ELR (cell line): ENCODE measurements around the gene UVRAG.

ENCODE experiments used
- DNase-seq: peaks from one replicate; pipeline ENCODE4 v3.0.0-alpha.2; 2015; ENCODE audit warnings: low read depth

UVRAG gene

DNA sequence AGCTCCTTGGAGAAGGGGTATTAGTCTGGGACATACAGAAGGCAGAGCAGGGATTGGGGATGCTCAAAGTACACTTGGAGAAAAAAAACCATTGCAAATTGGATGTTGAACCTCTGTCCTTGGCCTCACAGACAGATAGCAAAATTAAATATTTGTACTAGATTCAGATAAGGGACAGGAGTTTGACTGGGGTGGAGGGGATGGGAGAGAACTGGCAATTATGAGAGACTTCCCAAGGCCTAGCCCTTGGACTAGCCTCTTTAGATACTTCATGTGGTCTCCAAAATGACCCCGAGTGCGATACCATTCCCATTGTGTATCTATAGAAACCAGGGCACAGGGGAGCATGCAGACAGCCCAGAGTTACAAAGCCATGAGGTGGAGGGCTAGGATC lies 30.9 kb upstream of the UVRAG start:
- no peak for DNase-seq

- DNase-seq: no peak
These were observed 30.5 kb upstream of the UVRAG start for GRCh38 chr11:75784506-75784905.

DNA sequence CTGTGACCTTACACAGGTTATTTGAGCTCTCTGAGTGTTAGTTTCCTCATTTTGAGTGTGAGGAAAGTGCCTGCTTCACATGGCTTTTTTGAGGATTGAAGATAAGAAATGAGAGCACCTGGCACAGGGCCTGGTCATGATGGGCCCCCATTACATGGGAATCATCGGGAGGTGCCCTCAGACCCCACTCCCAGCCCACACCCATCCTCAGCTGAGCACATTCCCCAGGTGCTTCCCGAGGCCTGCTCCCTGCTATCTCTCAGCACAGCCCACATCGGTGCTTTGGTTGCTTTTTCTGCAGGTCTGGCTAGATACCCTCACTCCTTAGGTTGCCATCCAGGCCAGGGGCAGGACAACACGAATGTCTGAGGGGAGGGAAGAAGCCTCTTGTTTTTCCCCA lies 29.8 kb upstream of the UVRAG start:
- DNase-seq: no peak

GRCh38 chr11:75786101-75786736 lies 28.8 kb upstream of the UVRAG start:
- DNase-seq: no peak

DNA sequence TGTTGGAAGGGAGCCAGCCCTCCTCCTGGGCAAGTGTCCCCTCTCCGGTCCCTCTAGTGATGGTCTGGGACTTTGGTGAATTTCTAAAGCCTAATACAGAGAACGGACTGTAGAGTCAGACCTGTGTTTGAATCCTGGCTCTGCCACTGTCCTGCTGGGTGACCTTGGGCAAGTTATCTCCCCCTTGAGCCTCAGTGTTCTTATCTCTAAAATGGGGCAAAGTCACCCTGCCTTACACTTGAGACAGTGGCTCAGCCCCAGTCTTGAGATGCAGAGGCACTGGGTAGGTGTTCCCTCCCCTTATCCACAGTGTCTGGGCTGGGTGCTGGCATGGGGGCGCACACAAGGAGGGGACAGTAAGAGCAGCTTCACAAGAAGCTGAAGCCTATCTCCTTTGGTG lies 25.5 kb upstream of the UVRAG start:
- no peak for DNase-seq

- DNase-seq: peak; percentile 61
These were observed 24.0 kb upstream of the UVRAG start for GRCh38 chr11:75790986-75791385.

GRCh38 chr11:75792127-75792731 lies 22.8 kb upstream of the UVRAG start:
- DNase-seq: no peak

DNA sequence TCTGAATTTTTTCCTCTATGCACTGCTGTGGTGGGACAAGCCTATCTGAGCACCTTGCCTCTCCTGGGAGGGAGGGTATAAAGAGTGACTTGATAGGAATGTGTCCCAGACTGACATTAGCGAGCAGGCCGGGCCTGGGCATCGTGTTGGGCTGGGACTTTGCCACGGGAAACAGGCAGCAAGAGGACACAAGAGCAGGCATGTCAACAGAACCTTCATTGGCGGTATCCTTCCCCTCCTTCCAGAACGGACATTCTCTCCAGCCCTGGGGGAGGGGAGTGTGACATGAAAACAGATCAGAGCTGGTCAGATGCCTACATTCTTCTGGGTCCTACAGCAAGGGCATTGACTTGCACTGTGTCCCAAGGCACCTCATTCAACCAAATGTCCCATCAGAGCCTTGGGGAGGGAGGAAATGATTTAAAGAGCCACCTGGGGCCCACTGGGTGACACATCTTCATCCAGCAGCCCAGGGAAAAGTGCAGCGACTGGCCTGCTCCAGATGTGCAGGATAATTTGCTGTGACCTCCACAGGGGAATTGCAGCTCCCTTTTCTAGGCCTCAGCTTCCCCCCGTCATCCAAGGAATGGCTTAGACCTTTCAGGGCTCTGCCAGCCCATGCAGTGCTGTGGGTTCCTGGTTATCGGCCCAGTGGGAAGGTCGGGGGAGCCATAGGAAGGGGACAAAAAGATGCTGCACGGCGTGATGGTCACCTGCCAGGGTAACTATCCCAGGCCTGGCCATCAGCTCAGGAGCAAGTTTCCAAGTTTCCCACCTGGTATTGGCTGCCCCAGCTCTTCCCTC lies 21.8 kb upstream of the UVRAG start:
- no peak for DNase-seq

- DNase-seq: no peak
These were observed 21.0 kb upstream of the UVRAG start for GRCh38 chr11:75793966-75794365.

DNA sequence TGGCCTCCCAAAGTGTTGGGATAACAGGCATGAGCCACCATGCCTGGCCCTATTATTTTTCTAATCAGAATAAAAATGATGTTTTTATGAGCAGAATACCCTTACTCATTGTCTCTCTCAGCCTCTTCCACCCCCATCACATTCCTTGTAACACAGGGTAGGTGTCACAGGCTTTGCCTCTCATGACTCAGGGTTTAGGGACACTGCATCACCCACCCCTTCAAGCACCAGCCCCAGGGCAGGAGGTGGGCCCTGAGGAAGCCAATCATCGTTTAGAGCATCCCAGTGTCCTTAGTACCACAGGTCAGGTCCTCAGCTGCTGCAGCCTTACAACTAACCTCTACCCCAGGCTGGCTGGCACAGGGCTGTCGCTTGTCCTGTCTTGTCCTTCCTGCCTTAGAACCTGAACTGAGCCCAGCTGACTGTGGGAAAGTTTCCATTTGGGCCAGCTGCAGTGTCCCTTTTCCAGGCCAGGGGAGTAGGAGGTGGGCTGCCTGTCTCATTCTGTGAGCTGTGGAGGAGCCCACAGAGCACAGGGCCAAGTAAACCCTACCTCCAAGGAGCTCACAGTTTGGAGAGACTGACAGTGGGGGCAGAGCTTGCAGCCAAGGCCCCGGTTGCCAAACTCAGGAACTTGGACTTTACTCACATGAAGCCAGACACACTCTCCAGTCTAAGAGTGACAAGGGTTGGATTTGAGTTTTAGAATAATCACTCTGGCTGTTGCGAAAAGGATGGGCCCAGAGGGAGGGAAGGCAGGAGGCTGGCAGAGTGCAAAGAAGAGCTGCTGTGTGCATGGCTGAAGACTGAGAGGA lies 19.5 kb upstream of the UVRAG start:
- peak; percentile 60 for DNase-seq

DNA sequence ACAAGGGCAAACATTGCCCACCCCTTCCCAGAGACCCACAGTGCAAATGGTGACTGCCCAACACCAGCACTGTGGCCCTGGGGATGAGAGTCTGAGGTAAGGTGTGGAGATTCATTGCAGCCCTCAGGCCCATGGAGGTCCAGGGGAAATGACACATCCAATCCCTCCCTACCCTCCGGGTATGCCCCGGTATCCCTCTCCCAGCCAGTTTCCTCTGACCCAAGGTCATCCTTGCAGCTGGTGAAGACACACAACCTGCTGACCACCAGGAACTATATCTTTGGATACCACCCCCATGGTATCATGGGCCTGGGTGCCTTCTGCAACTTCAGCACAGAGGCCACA lies 18.9 kb upstream of the UVRAG start:
- DNase-seq: peak; percentile 74

GRCh38 chr11:75797116-75797515 lies 17.9 kb upstream of the UVRAG start:
- no peak for DNase-seq

DNA sequence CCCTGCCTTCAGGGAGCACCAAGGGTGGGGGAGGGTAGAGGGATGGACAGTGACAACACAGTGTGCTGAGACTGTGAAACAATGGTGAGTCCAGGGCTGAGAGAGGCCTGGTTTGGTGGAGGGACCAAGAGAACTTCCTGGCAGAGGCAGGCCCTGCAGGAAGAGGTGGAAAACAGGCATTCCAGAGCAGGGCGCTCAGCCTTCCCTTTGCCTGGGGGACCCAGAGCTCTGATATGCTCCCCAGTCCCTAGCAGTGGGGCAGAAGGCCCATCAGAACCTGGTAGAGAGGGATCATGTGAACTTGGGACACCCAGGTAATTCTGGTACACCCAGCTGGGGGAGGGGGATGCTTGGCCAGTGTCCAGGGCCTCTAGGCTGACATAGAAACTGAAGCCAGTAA lies 17.2 kb upstream of the UVRAG start:
- DNase-seq: peak; percentile 77

GRCh38 chr11:75800136-75800675 lies 14.8 kb upstream of the UVRAG start:
- no peak for DNase-seq

DNA sequence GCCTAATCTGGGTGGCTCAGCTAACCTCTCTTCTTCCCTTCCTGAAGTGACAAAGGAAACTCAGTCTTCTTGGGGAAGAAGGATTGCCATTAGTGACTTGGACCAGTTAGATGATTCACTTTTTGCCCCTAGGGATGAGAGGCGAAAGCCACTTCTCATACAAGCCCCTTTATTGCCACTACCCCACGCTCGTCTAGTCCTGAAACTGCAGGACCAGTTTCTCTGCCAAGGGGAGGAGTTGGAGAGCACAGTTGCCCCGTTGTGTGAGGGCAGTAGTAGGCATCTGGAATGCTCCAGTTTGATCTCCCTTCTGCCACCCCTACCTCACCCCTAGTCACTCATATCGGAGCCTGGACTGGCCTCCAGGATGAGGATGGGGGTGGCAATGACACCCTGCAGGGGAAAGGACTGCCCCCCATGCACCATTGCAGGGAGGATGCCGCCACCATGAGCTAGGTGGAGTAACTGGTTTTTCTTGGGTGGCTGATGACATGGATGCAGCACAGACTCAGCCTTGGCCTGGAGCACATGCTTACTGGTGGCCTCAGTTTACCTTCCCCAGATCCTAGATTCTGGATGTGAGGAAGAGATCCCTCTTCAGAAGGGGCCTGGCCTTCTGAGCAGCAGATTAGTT lies 14.2 kb upstream of the UVRAG start:
- no peak for DNase-seq

DNA sequence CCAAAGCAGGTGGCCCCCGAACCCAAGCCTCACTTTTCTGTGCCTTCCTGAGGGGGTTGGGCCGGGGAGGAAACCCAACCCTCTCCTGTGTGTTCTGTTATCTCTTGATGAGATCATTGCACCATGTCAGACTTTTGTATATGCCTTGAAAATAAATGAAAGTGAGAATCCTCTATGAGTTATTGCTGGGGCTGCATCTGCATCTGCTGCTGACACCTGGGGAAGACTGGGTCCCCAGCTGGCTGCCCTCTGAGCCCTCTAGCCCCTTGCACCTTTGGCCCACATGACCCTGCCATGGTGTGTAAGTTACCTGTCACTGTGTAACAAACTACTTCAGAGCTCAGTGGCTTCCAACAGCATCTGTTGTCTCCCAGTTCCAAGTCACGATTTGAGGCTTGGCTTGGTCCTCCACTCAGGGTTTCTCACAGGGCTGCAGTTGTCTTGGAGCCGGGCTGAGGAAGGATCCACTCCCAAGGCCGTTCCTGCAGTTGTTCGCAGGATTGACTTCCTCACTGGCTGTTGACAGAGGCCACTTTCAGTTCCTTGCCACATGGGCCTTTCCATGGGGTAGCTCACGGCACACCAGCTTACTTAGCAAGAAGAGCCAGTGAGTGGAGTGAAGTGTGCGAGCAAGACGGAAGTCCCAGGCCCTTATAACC lies 13.5 kb upstream of the UVRAG start:
- DNase-seq: no peak

GRCh38 chr11:75802021-75802912 lies 12.7 kb upstream of the UVRAG start:
- DNase-seq: no peak

- peak; percentile 73 for DNase-seq
These were observed 11.8 kb upstream of the UVRAG start for GRCh38 chr11:75802913-75803820.

DNA sequence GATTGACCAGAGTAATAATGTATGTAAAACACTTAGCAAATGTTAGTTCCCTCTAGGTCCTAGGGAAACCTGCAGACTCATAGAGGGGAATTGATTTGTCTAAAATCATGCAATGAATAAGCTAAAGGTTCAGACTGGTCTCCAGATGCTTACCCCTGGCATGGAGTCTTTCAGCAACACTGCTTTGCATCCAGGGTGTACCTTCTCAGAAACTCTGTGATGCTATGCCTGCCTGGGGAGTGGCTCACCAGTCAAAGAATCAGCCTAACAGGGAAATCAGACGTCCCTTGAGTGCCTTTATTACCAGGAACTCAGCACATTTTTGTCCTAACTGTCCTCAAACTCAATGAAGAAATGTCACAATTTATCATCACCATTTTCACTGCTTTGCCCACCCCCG lies 5.9 kb upstream of the UVRAG start:
- no peak for DNase-seq
